ENCODE data around the gene EXOC2.
A peak's percentile ranks its signal among the peaks of the same experiment; 100 is the strongest.

GRCh38 chr6:709471-710056 lies 16.6 kb upstream of the EXOC2 start:
- TF ChIP-seq FOXK2 (IDR thresholded peaks at IDR 0.05) (no peak), ELF4 (IDR thresholded peaks at IDR 0.05) (no peak), BHLHE40 (IDR thresholded peaks at IDR 0.05; ENCODE audit: borderline replicate concordance) (no peak), PKNOX1 (IDR thresholded peaks at IDR 0.05) (peak; percentile 49; the same call in 1 of the 2 replicates), L3MBTL2 (conservative IDR thresholded peaks at IDR 0.05) (no peak), TARDBP (IDR thresholded peaks at IDR 0.05) (no peak), LEF1 (IDR thresholded peaks at IDR 0.05; ENCODE audit: borderline replicate concordance) (no peak), SP1 (IDR thresholded peaks at IDR 0.05) (no peak), NFRKB (IDR thresholded peaks at IDR 0.05) (no peak)
